Brain microvascular endothelial cell (primary cell): Measurements from ENCODE around the gene CCM2L.

Experiments used
- DNase-seq: peaks from one replicate; pipeline ENCODE4 v3.0.0-alpha.2; 2020
- H3K27ac ChIP-seq: fragments of 250-450 bp; sonication (Bioruptor Pico); 2 replicates; pipeline ENCODE4 v1.5.1; 2020; ENCODE audit warnings: mild to moderate bottlenecking, moderate library complexity
- H3K27me3 ChIP-seq: fragments of 250-450 bp; sonication (Bioruptor Pico); replicated peaks from 2 replicates; pipeline ENCODE4 v1.5.1; 2020; ENCODE audit warnings: mild to moderate bottlenecking
- H3K36me3 ChIP-seq: fragments of 250-450 bp; sonication (Bioruptor Pico); replicated peaks from 2 replicates; pipeline ENCODE4 v1.5.1; 2020; ENCODE audit warnings: mild to moderate bottlenecking
- H3K4me3 ChIP-seq: 2 replicates; pipeline ENCODE4 v1.5.1; 2011; ENCODE audit warnings: low read depth, mild to moderate bottlenecking, control low read depth, low read length, moderate library complexity
- CTCF ChIP-seq: IDR thresholded peaks from 2 replicates; pipeline ENCODE4 v1.5.1; 2011; ENCODE audit warnings: low read depth, mild to moderate bottlenecking, moderate library complexity, low read length, control low read depth, inconsistent platforms; ENCODE audit errors: missing control alignments
- in situ Hi-C: cut with HindIII; loops from 2 replicates; pipeline ENCODE4 v1.10.0; 2017; ENCODE audit warnings: low sequenced_read_pairs, low pct_ligation_motif_present

CCM2L gene

GRCh38 chr20:32006841-32007786 is 3.1 kb upstream of the CCM2L start:
- no peaks in the 10 kb centered on the region for H3K36me3 ChIP-seq
- H3K27ac ChIP-seq = no peak overlapping the region
- H3K27me3 ChIP-seq = no peaks in the 10 kb centered on the region
- no peak for TF ChIP-seq CTCF
- in situ Hi-C loops = no loop called here
- no peak overlapping the region for H3K4me3 ChIP-seq
- no peak for DNase-seq

- in situ Hi-C loops = no loop called here
- no peaks in the 10 kb centered on the region for H3K36me3 ChIP-seq
- no peak overlapping the region for H3K27ac ChIP-seq
- TF ChIP-seq CTCF = no peak
- DNase-seq = no peak
- H3K27me3 ChIP-seq = no peaks in the 10 kb centered on the region
- H3K4me3 ChIP-seq = no peak overlapping the region
Measured at GRCh38 chr20:32007787-32008616, 2.2 kb upstream of the CCM2L start.

GRCh38 chr20:32009564-32009963 is 674 bp upstream of the CCM2L start:
- in situ Hi-C loops = no loop called here
- H3K27ac ChIP-seq = no peak overlapping the region
- DNase-seq = no peak
- no peak for TF ChIP-seq CTCF
- H3K4me3 ChIP-seq = no peak overlapping the region
- H3K27me3 ChIP-seq = no peaks in the 10 kb centered on the region
- no peaks in the 10 kb centered on the region for H3K36me3 ChIP-seq

- no peaks in the 10 kb centered on the region for H3K27me3 ChIP-seq
Measured at GRCh38 chr20:32010666-32011065, 428 bp downstream of the CCM2L start.

GRCh38 chr20:32012159-32012688 is 2.0 kb downstream of the CCM2L start:
- in situ Hi-C loops = no loop called here
- peaks cover 2% of the 10 kb centered on the region for H3K27me3 ChIP-seq
- H3K36me3 ChIP-seq = no peaks in the 10 kb centered on the region
- DNase-seq = no peak
- no peak for TF ChIP-seq CTCF
- H3K27ac ChIP-seq = no peak overlapping the region
- no peak overlapping the region for H3K4me3 ChIP-seq

More at GRCh38 chr20:32010666-32011065, 428 bp downstream of the CCM2L start:
- DNase-seq = no peak
- Histone ChIP-seq H3K27ac (no peak overlapping the region), H3K36me3 (no peaks in the 10 kb centered on the region), H3K4me3 (no peak overlapping the region)
- TF ChIP-seq CTCF = no peak
- in situ Hi-C loops = no loop called here
